ENCODE data around the gene KCNS3.

DNA sequence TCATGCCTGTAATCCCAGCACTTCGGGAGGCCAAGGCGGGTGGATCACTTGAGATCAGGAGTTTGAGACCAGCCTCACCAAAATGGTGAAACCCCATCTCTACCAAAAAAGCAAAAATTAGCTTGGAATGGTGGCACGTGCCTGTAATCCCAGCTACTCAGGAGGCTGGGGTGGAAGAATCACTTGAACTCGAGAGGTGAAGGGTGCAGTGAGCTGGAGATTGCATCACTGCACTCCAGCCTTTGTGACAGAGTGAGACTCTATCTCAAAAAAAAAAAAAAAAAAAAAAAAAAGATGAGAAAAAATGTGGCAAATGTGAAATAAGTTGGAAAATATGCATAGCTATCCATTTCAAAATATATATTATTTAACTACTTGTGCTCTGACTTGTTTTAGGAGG is 65.0 kb downstream of the KCNS3 start:
- no peak for TF ChIP-seq MAX (IDR thresholded peaks at IDR 0.05)
- no peak for TF ChIP-seq YY1 (IDR thresholded peaks at IDR 0.05; ENCODE audit: low read depth)
- TF ChIP-seq TCF12 (IDR thresholded peaks at IDR 0.05; ENCODE audit: low read depth), result no peak
